MM.1S (cell line): ENCODE results near the gene KRTAP5-6.
A peak's percentile ranks its signal among the peaks of the same experiment; 100 is the strongest.
"Not testable (repeated sequence)": the region's sequence is repeated elsewhere in the genome, so short reads cannot be mapped to it uniquely, and the experiment has no call there.

ENCODE experiments used
- DNase-seq: peaks from one replicate; pipeline ENCODE4 v3.0.0-alpha.2; 2015
- H2AFZ ChIP-seq: fragments of 300-600 bp; sonication (generic); 2 replicates; pipeline ENCODE4 v1.6.0; 2016; ENCODE audit warnings: antibody characterized with exemption, low read length
- H3F3A ChIP-seq: fragments of 300-600 bp; sonication (generic); 2 replicates; pipeline ENCODE4 v1.6.1; 2016; ENCODE audit warnings: mild to moderate bottlenecking, antibody characterized with exemption, low read length, moderate library complexity, mixed read lengths; ENCODE audit not compliant: insufficient read depth
- H3K27ac ChIP-seq: fragments of 300-600 bp; sonication (generic); 2 replicates; pipeline ENCODE4 v1.5.1; 2016; ENCODE audit warnings: mild to moderate bottlenecking, low read length
- H3K27me3 ChIP-seq: fragments of 300-600 bp; sonication (generic); replicated peaks from 2 replicates; pipeline ENCODE4 v1.6.0; 2016; ENCODE audit warnings: low read length; ENCODE audit not compliant: insufficient read depth
- H3K36me3 ChIP-seq: fragments of 300-600 bp; sonication (generic); replicated peaks from 2 replicates; pipeline ENCODE4 v1.6.1; 2016; ENCODE audit warnings: mild to moderate bottlenecking, low read length, mixed read lengths; ENCODE audit not compliant: insufficient read depth
- H3K4me1 ChIP-seq: fragments of 300-600 bp; sonication (generic); 2 replicates; pipeline ENCODE4 v1.6.1; 2016; ENCODE audit warnings: low read length, mixed read lengths
- H3K4me2 ChIP-seq: fragments of 300-600 bp; sonication (generic); 2 replicates; pipeline ENCODE4 v1.6.0; 2016; ENCODE audit warnings: low read depth, low read length
- H3K4me3 ChIP-seq: fragments of 300-600 bp; sonication (generic); 2 replicates; pipeline ENCODE4 v1.5.1; 2016; ENCODE audit warnings: low read length, mixed read lengths
- H3K79me2 ChIP-seq: fragments of 300-600 bp; sonication (generic); 2 replicates; pipeline ENCODE4 v1.6.1; 2016; ENCODE audit warnings: mixed run types, low read length, mixed read lengths
- H3K9ac ChIP-seq: fragments of 300-600 bp; sonication (generic); 2 replicates; pipeline ENCODE4 v1.6.1; 2016; ENCODE audit warnings: low read length, mixed read lengths
- H3K9me2 ChIP-seq: fragments of 300-600 bp; sonication (generic); replicated peaks from 2 replicates; pipeline ENCODE4 v1.6.1; 2016; ENCODE audit warnings: mild to moderate bottlenecking, low read length, mixed read lengths; ENCODE audit not compliant: insufficient read depth
- H3K9me3 ChIP-seq: fragments of 300-600 bp; sonication (generic); replicated peaks from 2 replicates; pipeline ENCODE4 v1.6.1; 2016; ENCODE audit warnings: mild to moderate bottlenecking, low read length, mixed read lengths; ENCODE audit not compliant: insufficient read depth
- H4K20me1 ChIP-seq: fragments of 300-600 bp; sonication (generic); 2 replicates; pipeline ENCODE4 v1.6.1; 2016; ENCODE audit warnings: mild to moderate bottlenecking, low read length, moderate library complexity, mixed read lengths; ENCODE audit not compliant: insufficient read depth
- EZH2 ChIP-seq: fragments of 300-600 bp; sonication (generic); optimal IDR thresholded peaks from 2 replicates; pipeline ENCODE3; 2017; ENCODE audit warnings: low read depth, mild to moderate bottlenecking, antibody characterized with exemption, low read length, mixed read lengths
- EZH2phosphoT487 ChIP-seq: fragments of 300-600 bp; sonication (generic); IDR thresholded peaks from 2 replicates; pipeline ENCODE4 v1.6.1; 2018; ENCODE audit warnings: antibody characterized with exemption, low read length
- TF ChIP-seq, protein P1 (sequence below): fragments of 300-600 bp; sonication (generic); IDR thresholded peaks from 2 replicates; pipeline ENCODE4 v1.5.1; 2016; ENCODE audit warnings: antibody characterized with exemption, low read length, mixed read lengths

KRTAP5-6 gene

DNA sequence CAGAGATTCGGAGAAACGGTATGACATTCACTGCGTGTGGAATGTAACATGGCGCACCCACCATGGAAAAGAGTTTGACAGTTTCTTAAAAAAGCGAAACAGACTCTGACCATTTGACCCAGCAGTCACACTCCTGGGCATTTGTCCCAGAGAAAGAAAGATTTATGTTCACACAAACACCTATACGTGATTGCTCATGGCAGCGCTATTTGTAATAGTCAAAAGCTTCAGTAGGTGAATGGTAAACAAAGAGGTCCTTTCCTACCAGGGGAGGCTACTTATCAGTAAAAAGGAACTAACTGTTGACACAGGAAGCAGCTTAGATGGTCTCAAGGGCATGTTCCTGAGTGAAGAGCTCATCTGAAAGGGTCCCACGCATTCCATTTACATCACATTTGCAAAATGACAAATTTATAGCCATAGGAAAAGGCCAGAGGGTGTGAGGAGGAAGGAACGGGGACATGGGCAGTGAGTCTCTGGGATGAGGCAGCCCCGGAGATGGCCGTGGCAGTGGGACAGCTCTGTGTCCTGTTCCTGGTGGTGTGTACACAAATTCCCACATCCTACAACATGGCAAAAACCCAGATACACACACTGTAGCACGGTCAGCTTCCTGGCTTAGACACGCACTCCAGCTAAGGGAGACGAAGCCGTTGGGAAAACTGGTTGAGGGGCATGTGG, 14.6 kb upstream of the KRTAP5-6 start:
- H3K4me1 ChIP-seq: no peaks in the 10 kb centered on the region
- peaks cover 64% of the 10 kb centered on the region for H3K27me3 ChIP-seq
- TF ChIP-seq EZH2phosphoT487 (0 out of 2 replicates have a peak, but pooled peaks have one; percentile 24), EZH2 (no peak)
- TF ChIP-seq, protein P1, sequence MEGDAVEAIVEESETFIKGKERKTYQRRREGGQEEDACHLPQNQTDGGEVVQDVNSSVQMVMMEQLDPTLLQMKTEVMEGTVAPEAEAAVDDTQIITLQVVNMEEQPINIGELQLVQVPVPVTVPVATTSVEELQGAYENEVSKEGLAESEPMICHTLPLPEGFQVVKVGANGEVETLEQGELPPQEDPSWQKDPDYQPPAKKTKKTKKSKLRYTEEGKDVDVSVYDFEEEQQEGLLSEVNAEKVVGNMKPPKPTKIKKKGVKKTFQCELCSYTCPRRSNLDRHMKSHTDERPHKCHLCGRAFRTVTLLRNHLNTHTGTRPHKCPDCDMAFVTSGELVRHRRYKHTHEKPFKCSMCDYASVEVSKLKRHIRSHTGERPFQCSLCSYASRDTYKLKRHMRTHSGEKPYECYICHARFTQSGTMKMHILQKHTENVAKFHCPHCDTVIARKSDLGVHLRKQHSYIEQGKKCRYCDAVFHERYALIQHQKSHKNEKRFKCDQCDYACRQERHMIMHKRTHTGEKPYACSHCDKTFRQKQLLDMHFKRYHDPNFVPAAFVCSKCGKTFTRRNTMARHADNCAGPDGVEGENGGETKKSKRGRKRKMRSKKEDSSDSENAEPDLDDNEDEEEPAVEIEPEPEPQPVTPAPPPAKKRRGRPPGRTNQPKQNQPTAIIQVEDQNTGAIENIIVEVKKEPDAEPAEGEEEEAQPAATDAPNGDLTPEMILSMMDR: no peak
- H3K9ac ChIP-seq: no peak overlapping the region
- no peak overlapping the region for H3K4me2 ChIP-seq
- H3K4me3 ChIP-seq: no peak overlapping the region
- H4K20me1 ChIP-seq: no peaks in the 10 kb centered on the region
- no peak overlapping the region for H2AFZ ChIP-seq
- no peaks in the 10 kb centered on the region for H3K9me2 ChIP-seq
- H3K36me3 ChIP-seq: no peaks in the 10 kb centered on the region
- no peaks in the 10 kb centered on the region for H3K9me3 ChIP-seq
- no peak overlapping the region for H3K27ac ChIP-seq
- no peak for DNase-seq
- no peaks in the 10 kb centered on the region for H3F3A ChIP-seq
- no peaks in the 10 kb centered on the region for H3K79me2 ChIP-seq

DNA sequence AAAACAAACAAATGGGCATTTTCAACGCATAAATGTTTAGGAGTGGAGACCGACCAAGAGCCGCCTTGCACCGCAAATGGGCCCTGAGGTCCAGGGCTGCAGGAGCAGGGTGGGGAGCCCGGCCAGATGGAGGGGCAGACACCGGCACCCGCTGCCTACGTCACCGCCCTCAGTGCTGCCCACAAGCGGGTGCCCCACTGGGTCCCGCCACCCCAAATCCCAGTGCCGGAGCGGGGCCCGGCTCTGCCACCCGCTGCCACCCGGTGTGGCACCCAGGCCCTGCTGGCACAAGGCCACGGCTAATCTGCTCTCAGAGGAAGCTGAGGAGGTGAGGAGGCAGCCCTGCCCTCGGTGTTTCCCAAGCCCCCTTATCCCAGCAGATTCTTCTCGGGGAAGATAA, 13.8 kb upstream of the KRTAP5-6 start:
- H4K20me1 ChIP-seq, H3K79me2 ChIP-seq, H3K4me3 ChIP-seq, H2AFZ ChIP-seq, H3K36me3 ChIP-seq, H3K9me3 ChIP-seq, H3K9ac ChIP-seq, H3F3A ChIP-seq, H3K9me2 ChIP-seq, H3K27ac ChIP-seq, H3K4me1 ChIP-seq, DNase-seq, H3K4me2 ChIP-seq: not testable (repeated sequence)
- H3K27me3 ChIP-seq: peaks cover 58% of the 10 kb centered on the region

DNA sequence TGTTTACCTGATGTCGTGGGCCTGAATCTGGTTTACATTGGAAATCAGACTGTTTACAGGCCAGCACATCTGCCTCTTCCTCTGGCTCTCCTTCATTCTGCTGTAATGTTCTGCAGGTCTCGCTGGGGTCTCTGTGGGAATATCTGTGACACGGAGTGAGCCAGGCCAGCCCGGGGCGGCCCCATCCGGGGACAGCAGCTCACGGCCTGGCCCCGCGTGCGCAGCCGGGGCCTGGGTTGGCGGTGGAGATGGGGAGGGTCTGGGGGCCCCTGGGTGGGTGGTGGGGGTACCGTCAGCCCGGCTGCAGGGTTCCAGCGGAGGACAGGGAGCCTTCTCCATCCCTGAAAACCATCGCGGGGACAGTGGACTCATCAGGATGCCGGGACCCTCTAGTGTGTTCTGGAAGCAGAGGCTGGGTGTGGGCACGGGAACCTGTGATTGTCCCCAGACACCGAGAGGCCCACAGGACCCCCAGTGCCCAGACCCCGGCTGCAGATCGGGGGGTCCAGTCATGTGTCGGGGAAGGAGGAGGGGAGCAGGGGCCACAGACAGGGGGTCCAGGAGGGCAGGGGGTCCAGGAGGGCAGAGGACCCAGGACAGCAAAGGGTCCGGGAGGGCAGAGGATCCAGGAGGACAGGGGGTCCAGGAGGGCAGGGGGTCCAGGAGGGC, 13.0 kb upstream of the KRTAP5-6 start:
- H3K9me3 ChIP-seq, H3K4me3 ChIP-seq, DNase-seq: not testable (repeated sequence)

DNA sequence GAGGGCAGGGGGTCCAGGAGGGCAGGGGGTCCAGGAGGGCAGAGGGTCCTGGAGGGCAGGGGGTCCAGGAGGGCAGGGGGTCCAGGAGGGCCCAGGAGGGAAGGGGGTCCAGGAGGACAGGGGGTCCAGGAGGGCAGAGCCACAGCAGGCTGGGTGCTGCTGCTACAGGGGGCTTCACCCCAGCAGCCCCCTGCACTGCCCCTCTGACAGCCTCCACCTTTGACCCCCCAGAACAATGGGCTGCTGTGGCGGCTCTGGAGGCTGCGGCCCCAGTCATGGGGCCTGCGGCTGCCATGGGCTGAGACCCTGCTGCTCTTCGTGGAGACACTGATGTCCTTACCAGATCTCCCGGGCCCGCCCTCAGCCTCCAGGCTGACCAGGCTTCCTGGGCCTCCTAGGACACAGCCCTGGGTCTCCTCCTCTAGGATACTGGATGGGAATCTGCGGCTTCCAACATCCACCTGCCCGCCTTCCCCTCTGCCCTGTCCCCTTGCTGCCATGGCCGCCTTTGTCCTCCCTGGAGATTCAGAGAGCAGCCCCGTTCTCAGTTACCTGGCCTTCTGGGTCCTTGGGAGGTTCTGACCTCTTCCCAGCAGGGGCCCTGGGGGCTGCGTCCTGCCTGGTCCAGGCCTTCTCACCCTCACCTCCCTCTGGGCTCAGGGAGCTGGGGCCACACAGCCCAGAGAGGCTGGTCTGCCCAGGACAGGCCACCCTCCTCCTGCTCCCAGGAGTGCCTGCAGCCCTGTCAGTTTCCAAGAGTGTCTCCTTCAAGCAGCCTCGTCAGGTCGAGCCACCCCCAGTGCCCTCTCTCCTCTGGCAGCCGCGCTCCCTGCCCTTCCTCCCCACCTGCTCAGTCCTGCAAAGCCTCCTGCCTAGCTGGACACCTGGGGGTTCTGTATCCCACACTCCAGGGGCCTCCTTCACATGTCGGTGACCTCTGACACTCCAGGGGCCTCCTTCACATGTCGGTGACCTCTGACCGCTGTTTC, 11.8 kb upstream of the KRTAP5-6 start:
- H3K4me1 ChIP-seq, H4K20me1 ChIP-seq, H3F3A ChIP-seq, H3K9me2 ChIP-seq, H2AFZ ChIP-seq, DNase-seq, H3K9ac ChIP-seq, H3K4me2 ChIP-seq, H3K4me3 ChIP-seq, H3K79me2 ChIP-seq, H3K36me3 ChIP-seq, H3K9me3 ChIP-seq, H3K27ac ChIP-seq: not testable (repeated sequence)
- H3K27me3 ChIP-seq: peaks cover 52% of the 10 kb centered on the region

More for the DNA sequence above, 13.0 kb upstream of the KRTAP5-6 start:
- H3K4me2 ChIP-seq, H3K36me3 ChIP-seq, H3K27ac ChIP-seq, H3F3A ChIP-seq, H4K20me1 ChIP-seq, H3K9ac ChIP-seq, H3K9me2 ChIP-seq, H3K79me2 ChIP-seq, H2AFZ ChIP-seq, H3K4me1 ChIP-seq: not testable (repeated sequence)
- H3K27me3 ChIP-seq: peaks cover 55% of the 10 kb centered on the region

DNA sequence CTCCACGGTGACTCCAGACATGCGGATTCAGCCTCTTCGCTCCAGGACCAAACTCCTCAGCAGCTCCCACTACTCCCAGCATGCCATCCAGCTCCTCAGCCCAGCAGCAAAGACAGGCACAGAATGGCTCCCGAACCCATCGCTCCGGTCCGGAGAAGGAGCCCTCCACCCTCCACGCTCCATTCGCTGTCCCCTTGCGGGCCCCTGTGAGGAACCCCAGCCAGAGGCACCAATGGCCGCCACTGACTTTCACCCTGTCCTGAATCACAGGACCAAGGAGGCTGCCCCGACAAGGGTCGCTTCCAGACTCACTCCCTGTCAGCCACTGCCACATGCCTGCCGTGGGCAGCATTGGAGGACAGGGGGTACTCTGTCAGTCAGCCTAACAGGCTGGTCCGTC, 10.8 kb upstream of the KRTAP5-6 start:
- not testable (repeated sequence) for H4K20me1 ChIP-seq, H3K27ac ChIP-seq, H3K9me3 ChIP-seq, H2AFZ ChIP-seq, H3K9me2 ChIP-seq, H3K4me1 ChIP-seq, H3K79me2 ChIP-seq, H3K36me3 ChIP-seq, H3K9ac ChIP-seq, H3K4me2 ChIP-seq, H3F3A ChIP-seq, H3K4me3 ChIP-seq, DNase-seq
- peaks cover 53% of the 10 kb centered on the region for H3K27me3 ChIP-seq

DNA sequence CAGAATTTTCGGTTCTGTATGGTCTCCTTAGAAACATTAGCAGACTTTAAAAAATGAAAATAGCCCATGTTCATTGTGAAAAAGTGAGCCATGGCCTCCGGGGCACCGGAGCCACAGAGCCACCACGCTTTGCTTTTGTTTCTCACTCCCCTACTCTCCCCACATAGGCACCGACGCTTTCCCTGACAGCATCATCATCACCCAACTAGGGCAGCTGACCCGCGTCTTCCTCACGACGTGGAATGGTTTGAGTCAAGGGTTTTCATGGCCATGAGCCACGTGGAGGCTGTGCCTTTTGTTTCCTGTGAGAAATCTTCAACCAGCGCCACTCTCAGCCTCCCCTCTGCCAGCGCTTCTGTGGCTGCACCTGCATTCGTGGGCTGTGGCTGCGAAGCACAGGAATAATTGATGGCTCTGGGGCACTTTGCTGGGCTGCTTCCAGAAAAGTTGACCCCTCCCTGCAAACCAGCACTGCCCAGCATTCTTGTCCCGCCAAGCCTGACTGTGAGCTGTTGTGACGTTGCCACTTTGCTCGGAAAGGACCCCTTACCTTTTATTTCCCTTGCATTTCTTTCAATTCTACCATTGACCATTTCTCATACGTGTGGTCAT, 8.6 kb upstream of the KRTAP5-6 start:
- not testable (repeated sequence) for H3K9ac ChIP-seq, H3K4me2 ChIP-seq, H2AFZ ChIP-seq, H3F3A ChIP-seq, H4K20me1 ChIP-seq, H3K4me1 ChIP-seq, H3K27ac ChIP-seq, H3K36me3 ChIP-seq, DNase-seq, H3K79me2 ChIP-seq, H3K4me3 ChIP-seq, H3K9me2 ChIP-seq, H3K9me3 ChIP-seq
- H3K27me3 ChIP-seq: peaks cover 50% of the 10 kb centered on the region
